GM18502 (cell line): ENCODE measurements around the gene ITPR3.

Experiments
- ATAC-seq: cut with Tn5 transposase; IDR thresholded peaks from one replicate; pipeline ENCODE4 v1.9.1; 2021; ENCODE audit warnings: mild to moderate bottlenecking; ENCODE audit not compliant: unreplicated experiment, poor library complexity

Gene ITPR3

GRCh38 chr6:33727126-33727525 is 106.0 kb downstream of the ITPR3 start:
- no peak for ATAC-seq

GRCh38 chr6:33727932-33728331 is 106.8 kb downstream of the ITPR3 start:
- no peak for ATAC-seq

- ATAC-seq: no peak
Measured at GRCh38 chr6:33728438-33728837, 107.3 kb downstream of the ITPR3 start.

GRCh38 chr6:33729059-33729458 is 107.9 kb downstream of the ITPR3 start:
- ATAC-seq: no peak

- ATAC-seq: no peak
Measured at GRCh38 chr6:33730611-33731010, 109.5 kb downstream of the ITPR3 start.

GRCh38 chr6:33731035-33731434 is 109.9 kb downstream of the ITPR3 start:
- no peak for ATAC-seq

GRCh38 chr6:33731751-33732282 is 110.7 kb downstream of the ITPR3 start:
- no peak for ATAC-seq

GRCh38 chr6:33732385-33732784 is 111.3 kb downstream of the ITPR3 start:
- ATAC-seq: no peak

- ATAC-seq: no peak
Measured at GRCh38 chr6:33732817-33733708, 111.9 kb downstream of the ITPR3 start.

GRCh38 chr6:33733709-33734007 is 112.5 kb downstream of the ITPR3 start:
- ATAC-seq: no peak

GRCh38 chr6:33735216-33735615 is 114.1 kb downstream of the ITPR3 start:
- no peak for ATAC-seq

GRCh38 chr6:33737267-33738026 is 116.3 kb downstream of the ITPR3 start:
- ATAC-seq: no peak

GRCh38 chr6:33738153-33738552 is 117.0 kb downstream of the ITPR3 start:
- no peak for ATAC-seq

GRCh38 chr6:33738879-33739278 is 117.8 kb downstream of the ITPR3 start:
- no peak for ATAC-seq

GRCh38 chr6:33739571-33739970 is 118.4 kb downstream of the ITPR3 start:
- no peak for ATAC-seq

- no peak for ATAC-seq
Measured at GRCh38 chr6:33740204-33740608, 119.1 kb downstream of the ITPR3 start.

- ATAC-seq: no peak
Measured at GRCh38 chr6:33740794-33741193, 119.7 kb downstream of the ITPR3 start.

- ATAC-seq: no peak
Measured at GRCh38 chr6:33742092-33742491, 121.0 kb downstream of the ITPR3 start.

- ATAC-seq: no peak
Measured at GRCh38 chr6:33742837-33743236, 121.7 kb downstream of the ITPR3 start.

- no peak for ATAC-seq
Measured at GRCh38 chr6:33744001-33744848, 123.1 kb downstream of the ITPR3 start.
